Neural progenitor cell (in vitro differentiated cells): ENCODE measurements around the gene HOXD4. TPM values are rescaled to one million over a fixed set of nuclear protein-coding genes. Genes with fewer than 3 reads are reported as not detected.

Experiments used
- DNase-seq: peaks from one replicate; pipeline ENCODE4 v3.0.0-alpha.2; 2016; ENCODE audit warnings: low spot score
- H2AFZ ChIP-seq: fragments of 200-600 bp; sonication (generic); replicated peaks from 2 replicates; pipeline ENCODE4 v1.6.1; 2016; ENCODE audit warnings: antibody characterized with exemption
- H3F3A ChIP-seq: fragments of 200-600 bp; sonication (generic); 2 replicates; pipeline ENCODE4 v1.6.1; 2016; ENCODE audit warnings: antibody characterized with exemption, low read depth
- H3K27ac ChIP-seq: fragments of 200-600 bp; sonication (generic); 2 replicates; pipeline ENCODE4 v1.5.1; 2016; ENCODE audit warnings: mild to moderate bottlenecking
- H3K27me3 ChIP-seq: fragments of 200-600 bp; sonication (generic); 2 replicates; pipeline ENCODE4 v1.6.1; 2016; ENCODE audit warnings: mild to moderate bottlenecking, moderate library complexity
- H3K36me3 ChIP-seq: fragments of 200-600 bp; sonication (generic); 2 replicates; pipeline ENCODE4 v1.5.1; 2016
- H3K4me1 ChIP-seq: fragments of 200-600 bp; sonication (generic); 2 replicates; pipeline ENCODE4 v1.6.1; 2016; ENCODE audit warnings: mixed run types
- H3K4me2 ChIP-seq: fragments of 200-600 bp; sonication (generic); 2 replicates; pipeline ENCODE4 v1.6.1; 2016
- H3K4me3 ChIP-seq: fragments of 200-600 bp; sonication (generic); 2 replicates; pipeline ENCODE4 v1.5.1; 2016
- H3K79me2 ChIP-seq: fragments of 200-600 bp; sonication (generic); 2 replicates; pipeline ENCODE4 v1.6.1; 2016; ENCODE audit warnings: low read depth
- H3K9ac ChIP-seq: fragments of 200-600 bp; sonication (generic); 2 replicates; pipeline ENCODE4 v1.6.1; 2016
- H3K9me3 ChIP-seq: fragments of 200-600 bp; sonication (generic); 2 replicates; pipeline ENCODE4 v1.5.1; 2016; ENCODE audit warnings: low read depth
- H4K20me1 ChIP-seq: fragments of 200-600 bp; sonication (generic); 2 replicates; pipeline ENCODE4 v1.6.1; 2016; ENCODE audit warnings: low read depth
- H3K27ac Mint-ChIP-seq: 3 replicates; pipeline ENCODE4 v1.8.0; 2021; ENCODE audit warnings: mixed read lengths
- H3K27me3 Mint-ChIP-seq: 2 replicates; pipeline ENCODE4 v1.8.0; 2022; ENCODE audit warnings: low read depth, mild to moderate bottlenecking, inconsistent platforms, moderate library complexity, mixed read lengths; ENCODE audit not compliant: insufficient read depth
- H3K36me3 Mint-ChIP-seq: 3 replicates; pipeline ENCODE4 v1.8.0; 2021; ENCODE audit warnings: mixed read lengths
- H3K4me1 Mint-ChIP-seq: 3 replicates; pipeline ENCODE4 v1.8.0; 2021; ENCODE audit warnings: mixed read lengths
- H3K4me3 Mint-ChIP-seq: 3 replicates; pipeline ENCODE4 v1.8.0; 2021; ENCODE audit warnings: mild to moderate bottlenecking, moderate library complexity, mixed read lengths
- H3K9me3 Mint-ChIP-seq: 3 replicates; pipeline ENCODE4 v1.8.0; 2020; ENCODE audit warnings: mixed read lengths
- EZH2 ChIP-seq: fragments of 200-600 bp; sonication (generic); IDR thresholded peaks from 2 replicates; pipeline ENCODE4 v1.6.1; 2017; ENCODE audit warnings: antibody characterized with exemption, mild to moderate bottlenecking, moderate library complexity
- EZH2phosphoT487 ChIP-seq: fragments of 200-600 bp; sonication (generic); IDR thresholded peaks from 2 replicates; pipeline ENCODE4 v1.6.1; 2017; ENCODE audit warnings: antibody characterized with exemption
- total RNA-seq: library from RNA; depleted of rRNA; stranded (reverse); fragments of >200 nt; gene quantifications from 2 replicates; pipeline ENCODE4 v1.2.3, GENCODE V29; 2015; ENCODE audit warnings: low replicate concordance
- TF ChIP-seq, protein P1 (sequence below): fragments of 200-600 bp; sonication (generic); IDR thresholded peaks from 2 replicates; pipeline ENCODE4 v1.5.1; 2017; ENCODE audit warnings: antibody characterized with exemption, mild to moderate bottlenecking

HOXD4 gene
- total RNA-seq, 1 donor from 2014 or later = not detected

DNA sequence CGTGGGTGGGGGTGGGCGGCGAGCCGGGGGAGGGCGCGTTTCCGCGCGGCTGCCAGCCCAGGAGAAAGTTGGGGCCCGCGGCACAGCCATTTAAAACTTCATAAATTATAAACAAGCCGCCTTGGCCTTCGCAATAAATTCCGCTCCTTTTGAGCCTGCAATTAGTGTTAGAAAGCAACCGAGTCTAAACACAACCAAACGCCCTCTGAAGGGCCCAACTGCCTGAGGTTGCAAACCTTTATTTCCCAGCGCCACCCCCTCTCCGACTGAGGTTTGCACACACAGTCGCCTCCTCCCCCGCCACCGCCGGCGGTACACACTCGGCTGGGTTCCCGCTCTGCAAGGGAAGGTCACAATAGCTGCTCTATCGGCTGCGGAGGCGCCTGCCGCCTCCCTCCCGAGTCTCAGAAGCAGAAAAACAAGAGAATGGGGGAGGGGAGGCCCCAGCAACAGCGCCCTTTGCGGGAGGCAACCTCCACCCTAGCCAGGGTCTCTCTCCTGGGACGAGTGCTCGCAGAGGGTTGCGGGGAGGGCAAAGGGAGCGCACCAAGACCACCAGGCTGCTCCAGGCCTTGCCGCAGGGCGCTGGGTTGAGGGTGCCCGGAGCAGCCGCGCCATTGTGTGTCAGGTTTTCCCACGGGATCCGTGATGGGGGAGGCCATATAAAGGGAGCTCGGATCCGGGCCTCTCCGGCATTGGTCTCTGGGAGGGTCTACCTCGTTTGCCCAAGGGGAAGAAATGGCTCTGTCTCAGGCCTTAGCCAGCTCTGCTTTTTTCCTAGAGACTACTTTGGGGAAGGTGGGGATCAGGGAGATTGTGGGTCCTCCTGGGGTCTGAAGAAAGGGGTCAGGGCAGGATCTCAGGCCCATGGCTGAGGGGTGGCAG lies 23.7 kb downstream of the HOXD4 start:
- TF ChIP-seq EZH2 (peak; percentile 93), EZH2phosphoT487 (peak; percentile 94)
- TF ChIP-seq, protein P1, sequence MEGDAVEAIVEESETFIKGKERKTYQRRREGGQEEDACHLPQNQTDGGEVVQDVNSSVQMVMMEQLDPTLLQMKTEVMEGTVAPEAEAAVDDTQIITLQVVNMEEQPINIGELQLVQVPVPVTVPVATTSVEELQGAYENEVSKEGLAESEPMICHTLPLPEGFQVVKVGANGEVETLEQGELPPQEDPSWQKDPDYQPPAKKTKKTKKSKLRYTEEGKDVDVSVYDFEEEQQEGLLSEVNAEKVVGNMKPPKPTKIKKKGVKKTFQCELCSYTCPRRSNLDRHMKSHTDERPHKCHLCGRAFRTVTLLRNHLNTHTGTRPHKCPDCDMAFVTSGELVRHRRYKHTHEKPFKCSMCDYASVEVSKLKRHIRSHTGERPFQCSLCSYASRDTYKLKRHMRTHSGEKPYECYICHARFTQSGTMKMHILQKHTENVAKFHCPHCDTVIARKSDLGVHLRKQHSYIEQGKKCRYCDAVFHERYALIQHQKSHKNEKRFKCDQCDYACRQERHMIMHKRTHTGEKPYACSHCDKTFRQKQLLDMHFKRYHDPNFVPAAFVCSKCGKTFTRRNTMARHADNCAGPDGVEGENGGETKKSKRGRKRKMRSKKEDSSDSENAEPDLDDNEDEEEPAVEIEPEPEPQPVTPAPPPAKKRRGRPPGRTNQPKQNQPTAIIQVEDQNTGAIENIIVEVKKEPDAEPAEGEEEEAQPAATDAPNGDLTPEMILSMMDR = no peak
- Mint-ChIP-seq H3K27me3 (peaks cover 90% of the 10 kb centered on the region), H3K4me1 (peaks cover 25% of the 10 kb centered on the region), H3K36me3 (peaks cover 2% of the 10 kb centered on the region), H3K27ac (no peak overlapping the region), H3K9me3 (peaks cover 12% of the 10 kb centered on the region), H3K4me3 (peak overlapping the region; percentile 82)
- H3K4me2 ChIP-seq = peak overlapping the region; percentile 76
- DNase-seq = peak; percentile 85
- no peak overlapping the region for H3K27ac ChIP-seq
- H3K4me1 ChIP-seq = peaks cover 12% of the 10 kb centered on the region
- H3K4me3 ChIP-seq = peak overlapping the region; percentile 34
- peaks cover 15% of the 10 kb centered on the region for H3F3A ChIP-seq
- peaks cover 93% of the 10 kb centered on the region for H4K20me1 ChIP-seq
- H3K79me2 ChIP-seq = no peaks in the 10 kb centered on the region
- H3K27me3 ChIP-seq = peaks cover 100% of the 10 kb centered on the region
- no peaks in the 10 kb centered on the region for H3K36me3 ChIP-seq
- H3K9ac ChIP-seq = no peak overlapping the region
- H2AFZ ChIP-seq = peak overlapping the region; percentile 9
- no peaks in the 10 kb centered on the region for H3K9me3 ChIP-seq

DNA sequence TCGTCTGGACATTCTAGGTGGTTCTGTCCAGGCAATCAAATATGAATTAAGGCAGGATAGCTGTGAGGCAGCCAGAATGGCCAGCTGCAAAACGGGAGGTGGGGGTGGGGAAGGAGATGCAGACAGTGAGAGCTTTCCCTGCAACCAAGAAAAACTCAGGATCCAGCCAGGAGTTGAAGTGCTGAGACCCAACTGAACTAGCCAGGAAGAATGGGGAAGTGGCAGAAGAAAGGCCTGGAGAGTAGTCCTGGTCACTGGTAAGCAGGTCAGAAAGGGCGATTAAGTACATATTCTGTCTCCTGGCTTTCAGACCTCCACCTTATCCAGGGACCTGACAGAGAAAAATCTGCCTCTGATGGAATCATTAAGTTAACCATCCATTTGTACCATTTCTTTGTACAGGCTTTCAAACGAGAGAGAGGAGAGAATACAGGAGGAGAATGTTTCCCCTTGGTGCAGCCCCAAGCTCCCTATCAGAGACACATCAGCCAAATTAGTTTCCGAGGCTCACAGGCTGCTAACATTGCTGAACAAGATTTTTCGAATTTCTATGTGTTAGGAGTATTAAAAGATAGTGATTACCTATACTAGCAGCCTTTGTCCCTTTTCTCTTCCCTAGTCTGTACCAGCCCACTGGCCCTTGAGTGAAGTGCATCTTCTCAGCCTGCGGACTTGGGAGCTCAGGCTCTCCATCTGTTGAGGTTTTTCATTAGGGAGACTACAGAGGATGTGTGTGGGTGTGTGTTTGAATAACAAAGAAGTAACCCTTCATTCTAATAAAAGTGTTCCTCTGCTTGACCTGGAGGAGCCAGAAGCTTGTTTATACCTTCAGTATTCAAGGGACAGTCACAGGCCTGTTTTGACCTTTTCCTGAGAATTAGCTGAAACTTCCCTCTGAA lies 24.6 kb downstream of the HOXD4 start:
- DNase-seq = no peak
- Histone ChIP-seq H3K79me2 (no peaks in the 10 kb centered on the region), H3K9me3 (no peaks in the 10 kb centered on the region), H3K4me2 (no peak overlapping the region), H3K36me3 (no peaks in the 10 kb centered on the region), H2AFZ (no peak overlapping the region), H3K4me1 (peaks cover 12% of the 10 kb centered on the region), H3K9ac (no peak overlapping the region), H3K4me3 (no peak overlapping the region), H3F3A (peaks cover 15% of the 10 kb centered on the region), H4K20me1 (peaks cover 93% of the 10 kb centered on the region), H3K27ac (no peak overlapping the region), H3K27me3 (peaks cover 100% of the 10 kb centered on the region)
- peaks cover 2% of the 10 kb centered on the region for H3K36me3 Mint-ChIP-seq
- peak overlapping the region; percentile 64 for H3K4me3 Mint-ChIP-seq
- H3K9me3 Mint-ChIP-seq = peaks cover 12% of the 10 kb centered on the region
- no peak overlapping the region for H3K27ac Mint-ChIP-seq
- H3K27me3 Mint-ChIP-seq = peaks cover 88% of the 10 kb centered on the region
- H3K4me1 Mint-ChIP-seq = peaks cover 25% of the 10 kb centered on the region
- TF ChIP-seq EZH2phosphoT487 = no peak
- no peak for TF ChIP-seq EZH2
- TF ChIP-seq, protein P1 = no peak

DNA sequence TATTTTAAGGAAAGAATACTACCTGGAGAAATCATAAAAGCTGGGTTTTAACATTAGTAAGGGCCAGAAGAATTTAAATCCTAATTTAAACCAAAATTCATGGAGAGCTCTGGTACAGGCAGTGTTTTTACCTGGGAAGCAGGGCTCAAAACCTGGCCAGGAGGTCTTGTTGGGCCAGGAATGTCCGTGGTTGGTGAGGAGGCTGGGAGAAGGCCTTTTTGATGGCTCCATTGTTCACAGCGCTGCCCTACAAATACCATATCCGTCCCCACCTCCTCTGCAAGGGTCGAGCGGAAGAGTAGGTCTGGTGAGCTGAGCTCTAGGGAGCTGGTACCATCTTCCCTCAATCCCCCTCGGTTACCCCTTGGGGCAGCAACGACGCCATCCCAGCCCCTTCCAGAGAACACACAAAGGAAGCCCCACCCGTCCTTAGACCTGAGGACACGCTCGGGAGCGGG lies 26.3 kb downstream of the HOXD4 start:
- H3K9me3 Mint-ChIP-seq = peaks cover 9% of the 10 kb centered on the region
- TF ChIP-seq, protein P1 = no peak
- TF ChIP-seq EZH2 (no peak), EZH2phosphoT487 (no peak)
- H3K27me3 Mint-ChIP-seq = peaks cover 85% of the 10 kb centered on the region
- no peak overlapping the region for H3K27ac Mint-ChIP-seq
- Histone ChIP-seq H3K79me2 (no peaks in the 10 kb centered on the region), H3K4me3 (peak overlapping the region; percentile 38), H3K36me3 (no peaks in the 10 kb centered on the region), H3K27ac (no peak overlapping the region), H3K27me3 (peaks cover 100% of the 10 kb centered on the region), H3F3A (peaks cover 15% of the 10 kb centered on the region), H2AFZ (no peak overlapping the region), H3K9ac (no peak overlapping the region), H3K4me2 (peak overlapping the region; percentile 71), H3K9me3 (no peaks in the 10 kb centered on the region), H4K20me1 (peaks cover 83% of the 10 kb centered on the region), H3K4me1 (peaks cover 12% of the 10 kb centered on the region)
- H3K4me1 Mint-ChIP-seq = peaks cover 23% of the 10 kb centered on the region
- H3K4me3 Mint-ChIP-seq = peak overlapping the region; percentile 7
- H3K36me3 Mint-ChIP-seq = peaks cover 2% of the 10 kb centered on the region
- DNase-seq = peak; percentile 52
